Sigmoid colon (tissue), 7 donors: ENCODE data around the gene CALU. TPM values are rescaled to one million over a fixed set of nuclear protein-coding genes. Genes with fewer than 3 reads are reported as not detected.

Source experiments
- DNase-seq: peaks from one replicate; pipeline ENCODE4 v3.0.0-alpha.2; 2019
- H3K27ac ChIP-seq, 4 donors: fragments of 200-600 bp; sonication (generic); one replicate each; pipeline ENCODE4 v1.5.1; 2016 to 2019; ENCODE audit warnings: mild to moderate bottlenecking in 1 of 4
- H3K27me3 ChIP-seq, 3 donors: fragments of 200-600 bp; sonication (generic); one replicate each; pipeline ENCODE4 v1.5.1; 2019; ENCODE audit warnings: mild to moderate bottlenecking in 1 of 3
- H3K36me3 ChIP-seq, 4 donors: fragments of 200-600 bp; sonication (generic); one replicate each; pipeline ENCODE4 v1.5.1; 2016 to 2019
- H3K4me1 ChIP-seq, 4 donors: fragments of 200-600 bp; sonication (generic); one replicate each; pipeline ENCODE4 v1.5.1; 2017 to 2019
- H3K4me3 ChIP-seq, 4 donors: fragments of 200-600 bp; sonication (generic); one replicate each; pipeline ENCODE4 v1.5.1; 2017 to 2019; ENCODE audit warnings: mild to moderate bottlenecking in 2 of 4, moderate library complexity in 1 of 4
- H3K9me3 ChIP-seq, 4 donors: fragments of 200-600 bp in 3 of 4; sonication (generic) in 3 of 4; one replicate each; pipeline versions ENCODE4 v1.5.1 to v1.6.1; 2013 to 2019
- EP300 ChIP-seq, 4 donors: sonication (generic); formaldehyde crosslinking; IDR thresholded peaks; one replicate each; pipeline ENCODE4 v1.6.1; 2017; ENCODE audit warnings: antibody characterized with exemption in 4 of 4
- POLR2A ChIP-seq, 2 donors: fragments of 450-650 bp; IDR thresholded peaks; one replicate each; pipeline ENCODE4 v1.6.1; 2016; ENCODE audit warnings: antibody characterized with exemption in 2 of 2, mild to moderate bottlenecking in 2 of 2, moderate library complexity in 2 of 2
- POLR2AphosphoS5 ChIP-seq, 4 donors: sonication (generic); formaldehyde crosslinking; IDR thresholded peaks; one replicate each; pipeline ENCODE4 v1.6.1; 2017; ENCODE audit warnings: antibody characterized with exemption in 4 of 4
- WGBS, 2 donors: extraction: QIAGEN DNeasy Blood & Tissue Kit; methylation state at CpG; one replicate each; pipeline ENCODE4 v1.1.7; 2013; 5-methylcytosine and 5-hydroxymethylcytosine counted together
- intact Hi-C: fragments of 100-400 bp; cut with DNase I; formaldehyde crosslinking; loops from one replicate; pipeline ENCODE4 v1.15.1; 2023
- polyA plus RNA-seq, 3 donors: library from polyadenylated mRNA; stranded (reverse); fragments of 200-250 nt; gene quantifications; one replicate each; pipeline ENCODE4 v1.2.3, GENCODE V29; 2013
- total RNA-seq, 4 donors: library from RNA; depleted of rRNA; stranded (reverse); fragments of >200 nt; gene quantifications; one replicate each; pipeline ENCODE4 v1.1.0, GENCODE V29; 2016
- TF ChIP-seq, protein P1 (sequence below), 4 experiments: fragments of 450-650 bp in 3 of 4; fragments of 200-600 bp in 1 of 4; IDR thresholded peaks; one replicate each; pipeline ENCODE4 v1.5.1; 2016 to 2019; ENCODE audit warnings: antibody characterized with exemption in 4 of 4, mild to moderate bottlenecking in 3 of 4, moderate library complexity in 2 of 4
- donor health status: healthy with polysubstance abuse.
- donor health status: Bipolar disorder and iron deficiency.
- donor health status: healthy.

Gene CALU
- total and polyA plus RNA-seq, 7 donors: 14.4 to 250 (median 153) TPM

DNA sequence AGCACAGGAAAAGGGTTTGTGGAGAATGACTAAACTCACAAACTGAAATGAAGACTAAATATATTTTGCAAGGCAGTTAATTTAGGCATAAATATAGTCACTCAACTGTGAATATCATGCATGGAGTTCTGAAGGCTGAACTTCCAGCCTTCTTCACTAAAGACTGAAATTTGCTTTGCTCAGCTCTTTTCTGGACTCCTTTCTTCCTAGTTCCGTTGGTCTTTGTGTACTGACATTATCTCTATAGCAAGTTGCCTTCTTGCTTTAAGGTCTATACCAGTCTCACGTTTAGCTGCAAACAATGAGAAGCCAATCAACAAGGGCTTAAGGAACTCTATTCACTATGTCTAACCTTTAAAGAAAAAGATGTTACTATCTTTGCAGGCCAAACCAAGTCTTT, 44.4 kb upstream of the CALU start:
- TF ChIP-seq POLR2A (IDR thresholded peaks at IDR 0.05) (no peak), EP300 (IDR thresholded peaks at IDR 0.05) (no peak), POLR2AphosphoS5 (IDR thresholded peaks at IDR 0.05) (no peak)
- TF ChIP-seq, protein P1, sequence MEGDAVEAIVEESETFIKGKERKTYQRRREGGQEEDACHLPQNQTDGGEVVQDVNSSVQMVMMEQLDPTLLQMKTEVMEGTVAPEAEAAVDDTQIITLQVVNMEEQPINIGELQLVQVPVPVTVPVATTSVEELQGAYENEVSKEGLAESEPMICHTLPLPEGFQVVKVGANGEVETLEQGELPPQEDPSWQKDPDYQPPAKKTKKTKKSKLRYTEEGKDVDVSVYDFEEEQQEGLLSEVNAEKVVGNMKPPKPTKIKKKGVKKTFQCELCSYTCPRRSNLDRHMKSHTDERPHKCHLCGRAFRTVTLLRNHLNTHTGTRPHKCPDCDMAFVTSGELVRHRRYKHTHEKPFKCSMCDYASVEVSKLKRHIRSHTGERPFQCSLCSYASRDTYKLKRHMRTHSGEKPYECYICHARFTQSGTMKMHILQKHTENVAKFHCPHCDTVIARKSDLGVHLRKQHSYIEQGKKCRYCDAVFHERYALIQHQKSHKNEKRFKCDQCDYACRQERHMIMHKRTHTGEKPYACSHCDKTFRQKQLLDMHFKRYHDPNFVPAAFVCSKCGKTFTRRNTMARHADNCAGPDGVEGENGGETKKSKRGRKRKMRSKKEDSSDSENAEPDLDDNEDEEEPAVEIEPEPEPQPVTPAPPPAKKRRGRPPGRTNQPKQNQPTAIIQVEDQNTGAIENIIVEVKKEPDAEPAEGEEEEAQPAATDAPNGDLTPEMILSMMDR (IDR thresholded peaks at IDR 0.05): no peak
- H3K4me3 ChIP-seq: no peak overlapping the region
- 31 to 61% methylated on average over 2 of the region's 2 CpGs for WGBS, 2 donors
- no peaks in the 10 kb centered on the region for H3K9me3 ChIP-seq
- peaks cover 20 to 43% (median 32%) of the 10 kb centered on the region in 3 donors for H3K27me3 ChIP-seq
- no peak for DNase-seq
- peaks cover 0 to 11% (median 9%) of the 10 kb centered on the region in 4 donors for H3K4me1 ChIP-seq
- no peak overlapping the region for H3K27ac ChIP-seq
- no peaks in the 10 kb centered on the region for H3K36me3 ChIP-seq
- intact Hi-C loops: no loop called here

DNA sequence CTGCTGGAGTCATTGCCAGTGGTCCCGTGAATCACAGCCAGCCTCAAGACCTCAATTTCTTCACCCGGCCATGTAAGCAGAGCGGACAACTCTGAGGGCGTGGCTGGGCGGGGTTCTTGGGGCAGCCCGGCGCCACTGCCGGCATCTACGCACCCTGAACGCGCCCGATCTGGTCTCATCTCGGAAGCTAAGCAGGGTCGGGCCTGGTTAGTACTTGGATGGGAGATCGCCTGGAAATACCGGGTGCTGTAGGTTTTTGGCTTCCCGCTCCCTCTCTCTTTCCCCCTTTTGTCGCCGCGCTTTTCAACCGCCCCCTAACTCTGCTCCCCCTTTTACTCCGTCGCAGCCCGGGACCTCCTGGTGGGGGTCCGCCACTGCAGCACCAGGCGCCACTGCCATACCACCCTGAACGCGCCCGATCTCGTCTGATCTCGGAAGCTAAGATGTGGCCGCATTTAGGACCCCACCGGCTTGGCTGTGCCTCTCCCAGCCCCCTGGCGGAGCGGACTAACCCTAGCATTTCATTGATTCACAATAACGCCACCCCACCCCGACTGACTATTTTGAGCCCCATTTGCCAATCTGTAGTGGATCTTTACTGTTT, 41.8 kb upstream of the CALU start:
- peak overlapping the region in 3 of 4 donors; percentile 26 to 46 (median 42) for H3K4me3 ChIP-seq
- H3K4me1 ChIP-seq: peaks cover 0 to 11% (median 9%) of the 10 kb centered on the region in 4 donors
- H3K36me3 ChIP-seq: no peaks in the 10 kb centered on the region
- peak; percentile 71 for DNase-seq
- H3K27ac ChIP-seq: no peak overlapping the region
- peaks cover 20 to 52% (median 32%) of the 10 kb centered on the region in 3 donors for H3K27me3 ChIP-seq
- no peak for TF ChIP-seq POLR2AphosphoS5 (IDR thresholded peaks at IDR 0.05)
- TF ChIP-seq, protein P1 (IDR thresholded peaks at IDR 0.05): peak in 1 of 4 experiments; percentile 9
- no peaks in the 10 kb centered on the region for H3K9me3 ChIP-seq
- intact Hi-C loops: no loop called here
- WGBS, 2 donors: 3 to 8% methylated on average over 37 of the region's 37 CpGs

DNA sequence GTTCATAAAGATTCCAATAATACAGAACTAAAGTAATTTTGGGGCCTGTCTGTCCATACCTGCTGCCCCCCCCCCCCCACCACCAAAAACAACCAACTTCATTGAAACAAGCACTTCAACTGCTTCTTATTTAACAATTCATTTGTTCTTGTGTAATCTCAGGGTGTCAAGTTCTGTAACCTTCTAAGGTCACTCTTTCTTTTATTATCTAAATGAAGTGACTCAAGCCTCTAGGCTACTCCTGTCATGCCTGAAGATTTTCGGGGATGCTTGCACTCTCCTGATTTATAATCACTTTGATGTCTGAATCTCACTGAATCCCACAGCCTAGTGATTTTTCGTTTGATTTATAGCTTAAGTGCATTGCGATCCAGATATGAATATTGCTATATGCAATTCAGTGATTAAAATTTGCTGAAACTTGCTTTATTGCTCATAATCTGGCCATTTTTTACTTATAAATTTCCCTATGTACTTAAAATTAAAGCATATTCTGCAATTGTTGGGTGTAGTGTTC, 39.9 kb upstream of the CALU start:
- peaks cover 20 to 52% (median 32%) of the 10 kb centered on the region in 3 donors for H3K27me3 ChIP-seq
- TF ChIP-seq POLR2A (IDR thresholded peaks at IDR 0.05) (no peak), POLR2AphosphoS5 (IDR thresholded peaks at IDR 0.05) (no peak), EP300 (IDR thresholded peaks at IDR 0.05) (no peak)
- TF ChIP-seq, protein P1 (IDR thresholded peaks at IDR 0.05): no peak
- intact Hi-C loops: no loop called here
- DNase-seq: no peak
- WGBS, 2 donors: 62 to 78% methylated on average over 3 of the region's 3 CpGs
- H3K9me3 ChIP-seq: no peaks in the 10 kb centered on the region
- H3K4me3 ChIP-seq: no peak overlapping the region
- no peaks in the 10 kb centered on the region for H3K36me3 ChIP-seq
- H3K27ac ChIP-seq: no peak overlapping the region
- H3K4me1 ChIP-seq: peaks cover 0 to 11% (median 9%) of the 10 kb centered on the region in 4 donors

DNA sequence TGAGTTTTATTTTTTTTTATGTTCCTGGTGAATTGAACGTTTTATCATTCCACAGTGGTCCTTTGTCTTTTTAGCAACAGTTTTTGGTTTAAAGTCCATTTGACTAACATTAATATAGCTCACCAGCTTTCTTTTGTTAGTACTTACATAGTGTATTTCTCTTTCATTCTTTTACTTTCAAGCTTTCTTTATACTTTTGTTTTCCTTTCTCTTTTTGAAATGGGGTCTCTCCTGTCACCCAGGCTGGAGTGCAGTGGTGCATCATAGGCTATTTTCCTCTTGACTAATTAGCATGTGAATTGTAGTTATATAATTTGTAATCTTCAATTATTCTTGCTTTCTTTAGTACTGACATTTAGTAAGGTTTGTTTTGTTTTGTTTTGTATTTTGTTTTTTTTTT, 39.3 kb upstream of the CALU start:
- peaks cover 0 to 11% (median 9%) of the 10 kb centered on the region in 4 donors for H3K4me1 ChIP-seq
- peaks cover 20 to 52% (median 32%) of the 10 kb centered on the region in 3 donors for H3K27me3 ChIP-seq
- WGBS, 2 donors: 25 to 68% methylated on average over 1 of the region's 1 CpG
- H3K36me3 ChIP-seq: no peaks in the 10 kb centered on the region
- intact Hi-C loops: no loop called here
- no peak for TF ChIP-seq EP300 (IDR thresholded peaks at IDR 0.05)
- no peak for TF ChIP-seq POLR2A (IDR thresholded peaks at IDR 0.05)
- no peak for TF ChIP-seq POLR2AphosphoS5 (IDR thresholded peaks at IDR 0.05)
- TF ChIP-seq, protein P1 (IDR thresholded peaks at IDR 0.05): no peak
- H3K27ac ChIP-seq: no peak overlapping the region
- no peaks in the 10 kb centered on the region for H3K9me3 ChIP-seq
- H3K4me3 ChIP-seq: no peak overlapping the region
- DNase-seq: no peak
